HG02798 (cell line): ENCODE results near the gene ZNF765.
A peak's percentile ranks its signal among the peaks of the same experiment; 100 is the strongest.
"Not testable (repeated sequence)": the region's sequence is repeated elsewhere in the genome, so short reads cannot be mapped to it uniquely, and the experiment has no call there.

Experiments used
- ATAC-seq: cut with Tn5 transposase; IDR thresholded peaks from one replicate; pipeline ENCODE4 v1.9.1; 2021; ENCODE audit warnings: mild to moderate bottlenecking; ENCODE audit not compliant: unreplicated experiment, poor library complexity

The ZNF765 gene

DNA sequence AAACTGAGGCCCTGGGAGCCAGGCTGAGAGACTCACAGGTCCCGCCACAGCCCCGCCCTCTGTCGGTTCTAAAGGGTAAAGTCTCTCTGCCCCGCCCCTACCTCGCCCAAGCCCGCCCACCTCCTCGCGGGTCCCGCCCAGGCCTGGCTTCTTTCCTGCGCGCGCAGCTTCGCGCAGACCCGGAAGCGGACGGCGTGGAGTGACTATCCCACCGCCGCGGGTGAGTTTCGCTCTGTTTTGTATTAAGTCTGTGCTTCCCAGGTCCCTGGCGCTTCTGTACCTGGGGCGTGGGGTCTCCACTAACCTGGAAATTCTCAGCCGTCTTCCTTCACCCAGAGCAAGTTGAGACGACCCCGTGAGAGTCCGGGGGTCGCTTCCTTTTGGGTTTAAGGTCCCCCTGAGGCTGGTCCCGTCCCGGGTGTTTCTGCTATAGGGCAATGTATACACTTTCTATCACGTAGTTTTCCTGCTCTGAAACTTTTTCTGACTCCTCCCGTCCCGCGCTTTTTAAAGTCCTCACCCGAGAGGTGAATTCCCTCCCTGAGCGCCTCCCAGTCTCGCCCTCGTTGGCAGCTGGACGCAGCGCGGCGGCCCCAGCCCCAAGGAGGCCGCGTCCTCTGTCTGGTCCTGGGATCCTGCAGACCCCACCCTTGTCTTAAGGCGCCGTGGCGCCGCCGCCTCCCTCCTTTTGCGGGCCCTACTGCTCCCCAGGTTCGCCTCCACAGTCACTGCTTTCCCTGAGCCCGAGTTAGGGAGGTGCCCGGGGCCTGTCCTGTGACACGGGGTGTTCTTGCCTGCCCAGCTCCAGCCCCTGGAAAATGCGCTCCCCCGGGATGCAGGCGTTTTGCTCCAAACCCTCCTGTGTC lies at the start of gene ZNF765:
Gene ZNF765, plus strand, starts transcription at position 176 of the 866 bp plus-strand sequence. CDS start 2,867 bp downstream, outside the sequence.
- ATAC-seq: peak; percentile 90

GRCh38 chr19:53355739-53356138 lies 39.2 kb upstream of the ZNF765 start:
- ATAC-seq: no peak

DNA sequence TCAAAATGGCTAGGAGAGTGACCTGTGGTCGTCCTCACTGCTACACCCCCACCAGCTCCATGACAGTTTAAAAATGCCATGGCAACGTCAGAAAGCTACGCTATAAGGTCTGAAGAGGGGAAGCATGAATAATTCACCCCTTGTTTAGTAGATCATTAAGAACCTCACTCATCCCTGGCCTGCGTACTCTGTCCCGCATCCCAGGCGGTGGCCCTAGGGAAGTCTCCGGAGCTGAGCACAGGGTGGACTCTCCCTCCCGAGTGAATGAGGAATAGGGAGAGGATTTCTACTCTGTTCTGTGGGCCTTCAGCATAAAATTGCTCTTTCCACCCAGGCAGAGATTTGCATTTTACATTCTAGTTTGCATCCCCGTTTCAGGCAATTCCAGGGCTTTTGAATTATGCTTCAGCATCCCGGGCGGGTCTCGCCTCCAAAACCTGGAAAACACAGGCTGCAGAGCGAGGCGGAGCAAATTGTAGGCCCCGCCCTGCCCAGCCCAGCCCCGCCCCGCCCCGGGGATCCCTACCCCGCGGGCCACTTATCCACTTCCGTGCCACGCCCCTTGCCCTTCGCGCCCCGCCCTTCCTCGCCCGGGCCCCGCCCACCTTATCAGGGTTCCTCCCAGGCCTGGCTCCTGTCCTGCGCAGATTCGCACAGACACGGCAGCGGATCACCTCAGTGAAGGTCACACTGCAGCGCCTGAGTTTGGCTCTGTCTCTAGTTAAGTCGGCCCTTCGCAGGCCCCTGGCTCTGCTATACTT lies 36.9 kb upstream of the ZNF765 start:
- no peak for ATAC-seq

GRCh38 chr19:53360056-53360455 lies 34.9 kb upstream of the ZNF765 start:
- ATAC-seq: not testable (repeated sequence)

DNA sequence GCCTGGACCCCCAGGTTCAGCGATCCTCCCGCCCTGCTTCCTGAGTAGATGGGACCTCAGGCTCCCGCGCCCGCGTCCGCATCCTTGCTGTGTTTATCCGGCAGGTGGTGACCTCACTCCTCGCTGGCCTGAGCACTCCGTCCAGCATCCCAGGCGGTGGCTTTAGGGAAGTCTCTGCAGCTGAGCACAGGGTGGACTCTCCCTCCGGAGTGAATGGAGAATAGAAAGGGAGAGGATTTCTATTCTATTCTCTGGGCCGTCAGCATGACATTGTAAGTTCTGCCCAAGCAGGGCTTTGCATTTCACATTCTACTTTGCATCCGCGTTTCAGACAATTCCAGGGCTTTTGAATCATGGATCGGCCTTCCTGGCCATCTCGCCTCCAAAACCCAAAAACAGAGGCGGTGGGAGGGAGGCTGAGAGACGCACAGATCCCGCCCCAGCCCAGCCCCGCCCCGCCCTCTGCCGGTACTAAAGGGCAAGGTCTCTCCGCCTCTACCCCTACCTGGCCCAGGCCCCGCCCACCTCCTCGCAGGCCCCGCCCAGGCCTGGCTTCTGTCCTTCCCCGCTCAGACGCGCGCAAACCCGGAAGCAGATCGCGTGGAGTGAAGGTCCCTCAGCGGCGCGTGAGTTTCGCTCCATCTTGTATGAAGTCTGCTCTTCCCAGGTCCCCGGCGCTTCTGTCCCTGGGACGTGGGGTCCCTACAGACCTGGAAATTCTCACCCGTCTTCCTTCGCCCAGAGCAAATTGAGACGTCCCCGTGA lies 29.6 kb upstream of the ZNF765 start, which contains the start of gene ZNF525:
Gene ZNF525, plus strand, starts transcription at position 572 of the 765 bp plus-strand sequence. CDS start 6,577 bp downstream, outside the sequence.
- ATAC-seq: peak; percentile 99

DNA sequence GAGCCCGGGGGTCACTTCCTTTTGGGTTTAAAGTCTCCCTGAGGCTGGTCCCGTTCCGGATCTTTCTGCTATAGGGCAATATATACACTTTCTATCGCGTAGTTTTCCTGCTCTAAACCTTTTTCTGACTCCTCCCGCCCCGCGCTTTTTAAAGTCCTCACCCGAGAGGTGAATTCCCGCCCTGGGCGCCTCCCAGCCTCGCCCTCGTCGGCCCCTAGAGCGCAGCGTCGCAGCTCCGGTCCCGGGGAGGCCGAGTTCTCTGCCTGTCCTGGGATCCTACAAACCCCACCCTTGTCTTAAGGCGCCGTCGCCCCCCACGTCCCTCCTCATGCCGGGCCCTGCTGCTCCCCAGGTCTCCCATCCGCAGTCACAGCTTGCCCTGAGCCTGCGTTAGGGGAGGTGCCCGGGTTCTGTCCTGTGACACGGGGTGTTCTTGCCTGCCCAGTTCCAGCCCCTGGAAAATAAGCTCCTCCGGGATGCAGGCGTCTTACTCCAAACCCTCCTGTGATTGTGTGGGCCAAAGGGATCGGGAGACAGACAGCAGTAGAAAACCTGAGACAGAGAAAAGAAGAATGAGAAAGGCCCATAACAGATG lies 29.0 kb upstream of the ZNF765 start:
- peak; percentile 45 for ATAC-seq

GRCh38 chr19:53372196-53372595 lies 22.8 kb upstream of the ZNF765 start:
- ATAC-seq: no peak

DNA sequence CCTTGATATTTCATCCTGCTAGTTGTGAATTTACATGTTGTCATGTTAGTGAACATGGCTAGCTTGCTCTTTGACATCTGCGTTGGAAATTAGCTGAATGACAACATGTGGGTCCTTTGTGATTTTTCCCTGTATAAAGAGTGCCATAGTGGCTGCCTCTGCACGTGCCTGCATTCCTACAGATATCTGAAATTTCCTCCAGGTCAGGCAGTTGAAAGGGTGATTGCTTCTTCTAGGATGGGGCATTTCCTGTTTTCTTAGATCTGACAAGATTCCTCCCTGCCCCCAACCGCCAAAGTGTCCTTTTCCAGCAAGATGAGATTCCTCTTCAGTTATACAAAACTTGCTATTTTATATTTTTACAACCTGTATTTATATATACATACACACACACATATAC lies 20.7 kb upstream of the ZNF765 start:
- no peak for ATAC-seq

GRCh38 chr19:53374743-53375142 lies 20.2 kb upstream of the ZNF765 start:
- ATAC-seq: no peak

- no peak for ATAC-seq
Observed at GRCh38 chr19:53381376-53381775, 13.6 kb upstream of the ZNF765 start.

DNA sequence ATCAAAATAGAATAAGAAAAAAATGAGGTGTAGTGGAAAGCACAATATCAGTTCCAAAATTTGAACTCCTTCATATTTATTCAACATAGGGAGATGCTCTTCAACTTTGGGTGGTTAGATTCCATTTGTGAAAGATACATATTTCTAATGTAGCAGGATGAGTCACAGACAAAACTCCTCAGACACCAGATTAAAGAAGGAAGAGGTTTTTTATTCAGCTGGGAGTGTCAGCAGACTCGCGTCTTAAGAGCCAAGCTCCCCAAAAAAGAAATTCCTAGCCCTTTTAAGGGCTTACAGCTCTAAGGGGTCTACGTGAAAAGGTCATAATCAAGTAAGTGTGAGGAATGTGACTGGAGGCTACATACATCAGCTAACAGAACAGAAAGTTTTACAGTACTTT lies 6.8 kb upstream of the ZNF765 start:
- no peak for ATAC-seq

DNA sequence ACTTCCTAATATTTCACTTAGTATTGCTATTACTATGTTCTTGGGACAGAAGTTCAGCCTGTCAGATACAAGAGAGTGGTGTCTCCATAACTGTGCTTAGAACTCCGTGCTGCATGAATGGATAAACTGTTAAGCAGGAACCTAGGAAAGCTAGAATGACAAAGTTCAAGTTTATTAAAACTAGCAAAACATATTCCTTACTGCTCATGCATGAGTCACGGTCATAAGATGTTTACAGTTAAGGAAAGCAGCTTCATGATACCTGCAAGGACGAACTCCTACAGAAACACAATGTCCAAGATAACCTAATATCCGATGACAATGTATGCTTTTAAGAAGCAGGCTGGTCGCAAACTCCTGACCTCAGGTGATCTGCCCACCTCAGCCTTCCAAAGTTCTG lies 6.0 kb upstream of the ZNF765 start:
- ATAC-seq: no peak

- no peak for ATAC-seq
Observed at GRCh38 chr19:53389571-53389970, 5.4 kb upstream of the ZNF765 start.

- no peak for ATAC-seq
Observed at GRCh38 chr19:53389978-53390377, 5.0 kb upstream of the ZNF765 start.

- peak; percentile 3 for ATAC-seq
Observed at GRCh38 chr19:53394522-53394973, 401 bp upstream of the ZNF765 start.

DNA sequence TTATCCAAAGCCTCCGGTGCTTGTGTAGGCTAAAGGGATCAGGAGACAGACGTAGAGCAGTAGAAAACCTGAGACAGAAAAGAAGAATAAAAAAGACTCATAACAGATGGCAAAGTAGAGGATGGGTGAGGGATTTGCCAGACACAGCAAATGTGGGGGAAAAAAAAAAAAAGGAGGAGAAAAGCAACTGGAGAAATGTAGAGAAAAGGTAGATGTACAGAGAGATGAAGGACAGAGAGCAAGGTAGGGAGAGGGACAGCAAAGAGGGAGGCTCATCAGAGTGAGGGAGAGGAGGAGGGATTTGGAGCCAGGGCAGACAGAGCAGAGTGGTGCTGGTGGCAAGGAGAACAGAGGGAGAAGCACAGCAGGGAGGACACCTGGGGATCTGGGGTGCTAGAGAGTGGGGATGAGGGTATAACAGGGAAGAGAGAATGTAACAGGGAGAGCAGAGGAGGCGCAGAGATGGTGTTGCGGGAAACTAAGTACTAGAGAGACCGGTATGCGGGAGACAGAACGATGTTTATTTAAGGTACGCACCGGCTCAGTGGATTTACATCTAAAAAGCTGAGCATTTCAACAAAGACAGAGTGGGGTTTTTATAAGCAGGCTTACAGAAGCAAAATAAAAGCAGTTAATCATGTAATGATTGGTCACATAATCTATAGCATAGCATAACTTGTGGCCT lies 1.0 kb downstream of the ZNF765 start:
- ATAC-seq: not testable (repeated sequence)

- no peak for ATAC-seq
Observed at GRCh38 chr19:53396525-53396868, 1.5 kb downstream of the ZNF765 start.

DNA sequence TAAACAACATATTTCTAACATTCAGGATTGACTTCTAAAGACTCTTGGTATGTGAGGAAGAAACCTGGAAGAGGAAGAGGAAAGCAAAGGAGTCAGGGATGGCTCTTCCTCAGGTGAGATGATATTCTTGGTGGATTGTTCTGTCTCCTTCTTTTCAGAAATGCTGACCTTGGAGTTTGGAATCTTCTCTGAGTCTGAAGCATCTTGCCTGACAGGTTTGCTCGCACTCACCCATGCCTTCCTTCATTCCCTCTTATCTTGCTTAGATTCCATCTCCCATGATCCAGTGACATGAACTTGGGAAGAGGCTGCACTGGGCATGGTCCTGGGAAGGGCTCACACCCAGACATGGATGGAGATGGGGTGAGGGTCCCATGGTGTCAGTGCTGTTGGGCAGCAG lies 3.0 kb downstream of the ZNF765 start:
- not testable (repeated sequence) for ATAC-seq

DNA sequence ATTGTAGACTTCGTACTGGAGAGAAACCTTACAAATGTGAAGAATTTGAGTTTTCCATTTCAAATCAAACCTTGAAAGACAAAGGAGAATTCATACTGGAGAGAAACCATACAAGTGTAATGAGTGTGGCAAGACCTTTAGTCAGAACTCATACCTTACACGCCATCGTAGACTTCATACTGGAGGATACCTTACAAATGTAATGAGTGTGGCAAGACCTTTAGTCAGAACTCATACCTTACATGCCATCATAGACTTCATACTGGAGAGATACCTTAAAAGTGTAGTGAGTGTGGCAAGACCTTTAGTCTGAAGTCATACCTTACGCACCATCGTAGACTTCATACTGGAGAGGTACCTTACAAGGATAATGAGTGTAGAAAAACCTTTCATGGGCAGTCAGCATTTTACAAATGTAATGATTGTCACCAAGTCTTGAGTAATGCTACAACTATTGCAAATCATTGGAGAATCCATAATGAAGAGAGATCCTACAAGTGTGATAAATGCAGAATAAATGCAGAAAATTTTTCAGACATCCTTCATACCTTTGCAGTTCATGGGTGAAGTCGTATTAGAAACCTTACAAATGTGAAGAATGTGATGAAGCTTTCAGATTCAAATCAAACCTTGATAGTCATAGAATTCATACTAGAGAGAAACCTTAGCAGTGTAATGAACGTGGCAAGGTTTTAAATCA lies 14.7 kb downstream of the ZNF765 start:
- no peak for ATAC-seq
